Muscle layer of duodenum (tissue), 2 donors: ENCODE measurements around the gene NDUFAF8.
"Not testable (repeated sequence)": the region's sequence is repeated elsewhere in the genome, so short reads cannot be mapped to it uniquely, and the experiment has no call there.

Source experiments
- H3K27ac ChIP-seq: one replicate; pipeline ENCODE4 v1.7.0; 2013; ENCODE audit warnings: mild to moderate bottlenecking, low read length
- H3K27me3 ChIP-seq: one replicate; pipeline ENCODE4 v1.7.0; 2013; ENCODE audit warnings: low read depth, mild to moderate bottlenecking, control low read depth, low read length
- H3K36me3 ChIP-seq, 2 donors: one replicate each; pipeline ENCODE4 v1.7.0; 2013; ENCODE audit warnings: low read length in 2 of 2, control low read depth in 1 of 2, mild to moderate bottlenecking in 1 of 2; ENCODE audit not compliant: insufficient read depth in 2 of 2, control insufficient read depth in 1 of 2
- H3K4me1 ChIP-seq, 2 donors: one replicate each; pipeline ENCODE4 v1.7.0; 2013; ENCODE audit warnings: low read length in 2 of 2, mild to moderate bottlenecking in 2 of 2, control low read depth in 1 of 2, moderate library complexity in 1 of 2; ENCODE audit not compliant: insufficient read depth in 2 of 2, control insufficient read depth in 1 of 2
- H3K4me3 ChIP-seq, 2 donors: one replicate each; pipeline ENCODE4 v1.7.0; 2013; ENCODE audit warnings: low read length in 2 of 2, low read depth in 1 of 2, mild to moderate bottlenecking in 1 of 2
- H3K9me3 ChIP-seq, 2 donors: one replicate each; pipeline ENCODE4 v1.7.0; 2013; ENCODE audit warnings: low read length in 2 of 2, control low read depth in 1 of 2, mild to moderate bottlenecking in 1 of 2; ENCODE audit not compliant: control insufficient read depth in 1 of 2
- donor health status: healthy.

Gene NDUFAF8

DNA sequence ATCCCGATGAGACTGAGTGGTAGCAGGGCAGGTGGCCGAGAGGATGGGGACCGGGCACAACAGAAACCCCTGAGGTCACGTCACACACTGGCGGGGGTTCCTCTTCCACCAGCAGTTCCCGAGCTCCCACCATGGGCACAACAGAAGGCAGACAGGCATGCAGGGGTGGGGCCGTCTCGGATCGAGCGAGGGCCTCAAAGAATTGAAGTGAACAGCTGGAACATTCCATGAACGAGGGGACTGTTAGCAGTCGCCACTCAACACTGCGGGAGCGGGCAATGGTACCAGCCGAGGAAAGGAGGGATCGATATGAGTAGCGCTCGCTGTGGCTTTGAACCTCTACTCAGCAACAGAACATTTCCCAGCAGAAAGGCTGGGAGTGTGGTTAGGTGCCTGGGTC lies 21.6 kb upstream of the NDUFAF8 start:
- H3K27me3 ChIP-seq: no peaks in the 10 kb centered on the region
- H3K4me1 ChIP-seq: peaks cover 8 to 13% of the 10 kb centered on the region in 2 donors
- H3K4me3 ChIP-seq: no peak overlapping the region
- peaks cover 0 to 5% of the 10 kb centered on the region in 2 donors for H3K36me3 ChIP-seq
- no peak overlapping the region for H3K27ac ChIP-seq
- H3K9me3 ChIP-seq: no peaks in the 10 kb centered on the region

- Histone ChIP-seq H3K27ac (no peak overlapping the region), H3K36me3 (peaks cover 0 to 5% of the 10 kb centered on the region in 2 donors), H3K27me3 (no peaks in the 10 kb centered on the region), H3K4me3 (no peak overlapping the region), H3K9me3 (no peaks in the 10 kb centered on the region), H3K4me1 (peaks cover 9 to 14% of the 10 kb centered on the region in 2 donors)
These were observed 20.7 kb upstream of the NDUFAF8 start for GRCh38 chr17:81218459-81218858.

GRCh38 chr17:81218991-81219390 lies 20.1 kb upstream of the NDUFAF8 start:
- Histone ChIP-seq H3K9me3 (no peaks in the 10 kb centered on the region), H3K36me3 (peaks cover 0 to 5% of the 10 kb centered on the region in 2 donors), H3K4me3 (no peak overlapping the region), H3K27ac (no peak overlapping the region), H3K4me1 (peaks cover 12 to 14% of the 10 kb centered on the region in 2 donors), H3K27me3 (no peaks in the 10 kb centered on the region)

- Histone ChIP-seq H3K9me3 (no peaks in the 10 kb centered on the region), H3K4me3 (no peak overlapping the region), H3K36me3 (peaks cover 0 to 5% of the 10 kb centered on the region in 2 donors), H3K27ac (no peak overlapping the region), H3K27me3 (no peaks in the 10 kb centered on the region), H3K4me1 (peaks cover 12 to 14% of the 10 kb centered on the region in 2 donors)
These were observed 19.5 kb upstream of the NDUFAF8 start for GRCh38 chr17:81219476-81220180.

DNA sequence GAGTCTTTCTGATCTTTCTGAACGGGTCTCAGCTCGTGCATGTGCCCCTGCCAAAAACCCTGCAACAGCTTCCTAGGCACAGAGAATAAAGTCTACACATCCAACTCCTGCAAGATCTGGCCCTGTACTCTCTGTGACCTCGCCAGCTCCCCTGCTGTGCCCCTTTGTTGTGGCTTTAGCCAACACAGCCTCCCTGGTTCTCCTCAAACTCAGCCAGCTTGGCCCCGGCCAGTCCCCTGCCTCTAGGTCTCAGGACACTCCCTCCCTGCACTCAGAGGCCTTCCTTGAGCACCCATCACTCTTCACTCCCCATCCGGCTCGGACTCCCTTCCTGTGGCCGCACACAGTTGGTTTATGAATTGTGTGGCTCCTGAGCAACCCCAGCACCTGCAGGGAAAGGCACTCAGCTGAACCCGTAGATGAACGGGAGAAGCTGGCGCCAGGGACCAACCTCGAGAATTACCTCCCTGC lies 17.7 kb upstream of the NDUFAF8 start:
- peak overlapping the region in 1 of 2 donors; percentile 87 for H3K4me3 ChIP-seq
- no peaks in the 10 kb centered on the region for H3K9me3 ChIP-seq
- H3K4me1 ChIP-seq: peaks cover 12 to 14% of the 10 kb centered on the region in 2 donors
- H3K27ac ChIP-seq: no peak overlapping the region
- no peaks in the 10 kb centered on the region for H3K27me3 ChIP-seq
- peaks cover 0 to 5% of the 10 kb centered on the region in 2 donors for H3K36me3 ChIP-seq

GRCh38 chr17:81221842-81222619 lies 17.1 kb upstream of the NDUFAF8 start:
- peak overlapping the region; percentile 44 to 87 for H3K4me3 ChIP-seq
- H3K36me3 ChIP-seq: peaks cover 0 to 5% of the 10 kb centered on the region in 2 donors
- no peak overlapping the region for H3K27ac ChIP-seq
- peaks cover 12 to 14% of the 10 kb centered on the region in 2 donors for H3K4me1 ChIP-seq
- no peaks in the 10 kb centered on the region for H3K27me3 ChIP-seq
- H3K9me3 ChIP-seq: no peaks in the 10 kb centered on the region

DNA sequence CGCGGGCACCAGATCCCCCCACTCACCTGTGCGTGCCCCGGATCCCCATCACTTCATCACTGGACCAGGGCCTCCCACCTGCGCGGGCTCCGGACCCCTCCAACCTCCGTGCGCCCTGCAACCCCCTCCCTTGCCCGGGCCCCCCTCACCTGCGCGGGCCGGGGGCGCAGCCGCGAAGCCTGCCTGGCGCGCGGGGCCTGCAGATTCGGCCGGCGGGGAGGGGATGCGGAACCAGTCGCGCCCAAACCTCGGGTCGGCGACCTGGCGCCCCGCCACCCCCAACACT lies 16.6 kb upstream of the NDUFAF8 start:
- Histone ChIP-seq H3K27me3 (no peaks in the 10 kb centered on the region), H3K4me3 (peak overlapping the region; percentile 44 to 87), H3K36me3 (peaks cover 0 to 5% of the 10 kb centered on the region in 2 donors), H3K27ac (no peak overlapping the region), H3K4me1 (peaks cover 12 to 14% of the 10 kb centered on the region in 2 donors), H3K9me3 (no peaks in the 10 kb centered on the region)

DNA sequence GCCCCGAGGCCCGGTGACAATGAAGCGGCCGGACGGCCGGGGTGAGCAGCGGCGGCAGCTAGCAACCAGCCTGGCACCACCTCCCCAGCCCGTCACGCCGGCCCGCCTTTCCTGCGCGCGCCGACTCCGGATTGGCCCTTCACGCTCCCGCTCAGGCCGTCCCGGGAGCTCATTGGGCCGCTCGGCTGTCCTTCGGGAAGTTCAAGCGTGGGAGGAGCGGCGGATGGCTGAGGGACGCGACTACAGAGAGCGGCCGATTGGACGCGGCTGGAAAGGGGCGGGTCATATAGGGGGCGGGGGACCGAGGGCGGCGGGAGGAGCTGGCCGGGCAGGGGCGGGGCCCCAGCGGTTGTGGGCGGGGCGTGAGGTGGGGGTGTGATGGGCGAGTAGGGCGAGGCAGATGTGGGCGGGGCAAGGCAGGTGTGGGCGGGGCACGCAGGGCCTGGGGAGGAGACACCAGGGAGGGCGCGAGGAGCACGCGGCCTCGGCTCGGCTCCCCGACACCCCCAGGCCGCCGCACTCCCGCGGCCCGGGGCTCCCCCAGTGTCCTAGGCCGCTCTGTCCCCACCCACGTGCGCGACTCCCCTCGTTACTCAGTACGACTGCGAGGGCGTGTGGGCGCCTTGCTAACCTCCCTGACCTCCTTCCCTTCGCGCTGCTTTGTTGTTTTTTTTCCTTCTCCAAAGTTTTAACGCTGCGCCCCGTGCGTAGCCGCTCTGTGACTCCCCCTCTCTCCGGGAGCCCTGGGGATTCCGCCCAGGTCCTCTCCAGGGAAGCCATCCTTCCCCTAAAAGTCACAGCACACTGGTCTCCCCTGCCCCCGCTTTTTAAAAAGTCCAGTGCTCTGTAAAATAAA lies 16.0 kb upstream of the NDUFAF8 start, which contains the start of gene CEP131:
Gene CEP131 (minus strand): TSS at position 60 of the 856 bp plus-strand sequence. CDS start 2,909 bp downstream, outside the sequence.
- Histone ChIP-seq H3K4me1 (peaks cover 12 to 14% of the 10 kb centered on the region in 2 donors), H3K27me3 (no peaks in the 10 kb centered on the region), H3K36me3 (peaks cover 0 to 5% of the 10 kb centered on the region in 2 donors), H3K4me3 (peak within 1 kb of the TSS; percentile 50 to 87), H3K27ac (no peak within 1 kb of the TSS), H3K9me3 (no peaks in the 10 kb centered on the region)

DNA sequence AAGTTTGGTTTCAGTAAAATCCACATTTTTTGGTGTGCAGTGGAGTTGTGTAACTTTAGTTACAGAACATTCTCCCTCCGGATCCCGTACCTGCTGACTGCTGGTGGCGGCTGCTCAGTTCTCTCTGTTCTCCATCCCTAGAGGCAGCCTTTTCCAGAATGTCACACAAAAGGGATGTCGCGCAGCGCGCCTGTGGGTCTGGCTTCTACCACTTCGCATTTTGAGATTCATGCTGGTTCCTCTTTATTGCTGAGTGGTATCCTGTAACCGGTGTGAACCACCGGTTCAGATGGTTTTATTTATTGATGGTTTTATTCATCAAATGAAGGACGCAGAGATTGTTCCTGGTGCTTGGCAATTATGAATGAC lies 15.4 kb upstream of the NDUFAF8 start:
- no peaks in the 10 kb centered on the region for H3K27me3 ChIP-seq
- H3K9me3 ChIP-seq: no peaks in the 10 kb centered on the region
- peaks cover 0 to 8% of the 10 kb centered on the region in 2 donors for H3K36me3 ChIP-seq
- H3K4me3 ChIP-seq: peak overlapping the region; percentile 50 to 87
- H3K27ac ChIP-seq: no peak overlapping the region
- peaks cover 12 to 14% of the 10 kb centered on the region in 2 donors for H3K4me1 ChIP-seq

- H3K36me3 ChIP-seq: peaks cover 11 to 38% of the 10 kb centered on the region in 2 donors
- not testable (repeated sequence) for H3K4me1 ChIP-seq, H3K27ac ChIP-seq, H3K27me3 ChIP-seq, H3K4me3 ChIP-seq, H3K9me3 ChIP-seq
These were observed 11.5 kb upstream of the NDUFAF8 start for GRCh38 chr17:81227630-81228029.

GRCh38 chr17:81228420-81228819 lies 10.7 kb upstream of the NDUFAF8 start:
- H3K27me3 ChIP-seq: no peaks in the 10 kb centered on the region
- H3K9me3 ChIP-seq: no peaks in the 10 kb centered on the region
- H3K4me1 ChIP-seq: peaks cover 0 to 3% of the 10 kb centered on the region in 2 donors
- peaks cover 11 to 45% of the 10 kb centered on the region in 2 donors for H3K36me3 ChIP-seq
- no peak overlapping the region for H3K4me3 ChIP-seq
- H3K27ac ChIP-seq: no peak overlapping the region
